NCI-H2107 treated with DMSO at 0.1 percent for 48 hours (cell line): ENCODE measurements around the gene HELLS.
"Not testable (repeated sequence)": the region's sequence is repeated elsewhere in the genome, so short reads cannot be mapped to it uniquely, and the experiment has no call there.

Experiments
- DNase-seq: peaks from one replicate; lab custom pipeline; 2025; ENCODE audit not compliant: unreplicated experiment; lab: John Stamatoyannopoulos, UW

HELLS gene

GRCh38 chr10:94607111-94607510 is 61.5 kb downstream of the HELLS start:
- no peak for DNase-seq

GRCh38 chr10:94608559-94608958 is 63.0 kb downstream of the HELLS start:
- no peak for DNase-seq

GRCh38 chr10:94614558-94614957 is 69.0 kb downstream of the HELLS start:
- no peak for DNase-seq

- DNase-seq = no peak
Observed at GRCh38 chr10:94617389-94617944, 71.9 kb downstream of the HELLS start.

GRCh38 chr10:94622666-94623205 is 77.1 kb downstream of the HELLS start:
- no peak for DNase-seq

GRCh38 chr10:94623572-94623971 is 78.0 kb downstream of the HELLS start:
- no peak for DNase-seq

- no peak for DNase-seq
Observed at GRCh38 chr10:94626476-94626875, 80.9 kb downstream of the HELLS start.

- no peak for DNase-seq
Observed at GRCh38 chr10:94627511-94627910, 81.9 kb downstream of the HELLS start.

GRCh38 chr10:94630017-94630688 is 84.6 kb downstream of the HELLS start:
- DNase-seq = peak; percentile 2

- no peak for DNase-seq
Observed at GRCh38 chr10:94631077-94631875, 85.7 kb downstream of the HELLS start.

GRCh38 chr10:94632954-94633353 is 87.4 kb downstream of the HELLS start:
- no peak for DNase-seq

GRCh38 chr10:94638097-94638496 is 92.5 kb downstream of the HELLS start:
- not testable (repeated sequence) for DNase-seq

GRCh38 chr10:94639902-94640301 is 94.3 kb downstream of the HELLS start:
- no peak for DNase-seq

- DNase-seq = no peak
Observed at GRCh38 chr10:94640562-94640961, 95.0 kb downstream of the HELLS start.

- no peak for DNase-seq
Observed at GRCh38 chr10:94641480-94641879, 95.9 kb downstream of the HELLS start.

GRCh38 chr10:94644352-94644751 is 98.8 kb downstream of the HELLS start:
- DNase-seq = no peak

- no peak for DNase-seq
Observed at GRCh38 chr10:94645285-94645684, 99.7 kb downstream of the HELLS start.
